Measurements from ENCODE around the gene SHC1.

The SHC1 gene

DNA sequence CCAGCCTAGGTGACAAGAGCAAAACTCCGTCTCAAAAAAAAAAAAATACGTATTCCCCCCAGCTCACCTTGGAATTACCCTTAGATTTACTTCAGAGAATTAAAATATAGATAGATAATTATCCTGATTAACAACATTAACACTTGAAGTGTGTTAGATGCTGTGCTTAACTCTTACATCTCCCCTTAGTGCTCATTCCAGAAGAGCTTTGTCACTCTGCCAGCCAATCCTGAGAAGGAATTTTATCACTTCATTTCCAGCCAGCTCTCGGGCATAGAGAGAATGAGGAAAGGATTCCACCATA is 1.6 kb upstream of the SHC1 start:
- TF ChIP-seq, protein P1, sequence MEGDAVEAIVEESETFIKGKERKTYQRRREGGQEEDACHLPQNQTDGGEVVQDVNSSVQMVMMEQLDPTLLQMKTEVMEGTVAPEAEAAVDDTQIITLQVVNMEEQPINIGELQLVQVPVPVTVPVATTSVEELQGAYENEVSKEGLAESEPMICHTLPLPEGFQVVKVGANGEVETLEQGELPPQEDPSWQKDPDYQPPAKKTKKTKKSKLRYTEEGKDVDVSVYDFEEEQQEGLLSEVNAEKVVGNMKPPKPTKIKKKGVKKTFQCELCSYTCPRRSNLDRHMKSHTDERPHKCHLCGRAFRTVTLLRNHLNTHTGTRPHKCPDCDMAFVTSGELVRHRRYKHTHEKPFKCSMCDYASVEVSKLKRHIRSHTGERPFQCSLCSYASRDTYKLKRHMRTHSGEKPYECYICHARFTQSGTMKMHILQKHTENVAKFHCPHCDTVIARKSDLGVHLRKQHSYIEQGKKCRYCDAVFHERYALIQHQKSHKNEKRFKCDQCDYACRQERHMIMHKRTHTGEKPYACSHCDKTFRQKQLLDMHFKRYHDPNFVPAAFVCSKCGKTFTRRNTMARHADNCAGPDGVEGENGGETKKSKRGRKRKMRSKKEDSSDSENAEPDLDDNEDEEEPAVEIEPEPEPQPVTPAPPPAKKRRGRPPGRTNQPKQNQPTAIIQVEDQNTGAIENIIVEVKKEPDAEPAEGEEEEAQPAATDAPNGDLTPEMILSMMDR (IDR thresholded peaks at IDR 0.05; ENCODE audit: borderline replicate concordance, control extremely low read depth, extremely low read depth, insufficient read depth, missing control alignments) = no peak
- DNase-seq (ENCODE audit: low spot score) = no peak
- in situ Hi-C loops (cut with MboI; ENCODE audit: low sequenced_read_pairs, unreplicated experiment) = no loop called here

DNA sequence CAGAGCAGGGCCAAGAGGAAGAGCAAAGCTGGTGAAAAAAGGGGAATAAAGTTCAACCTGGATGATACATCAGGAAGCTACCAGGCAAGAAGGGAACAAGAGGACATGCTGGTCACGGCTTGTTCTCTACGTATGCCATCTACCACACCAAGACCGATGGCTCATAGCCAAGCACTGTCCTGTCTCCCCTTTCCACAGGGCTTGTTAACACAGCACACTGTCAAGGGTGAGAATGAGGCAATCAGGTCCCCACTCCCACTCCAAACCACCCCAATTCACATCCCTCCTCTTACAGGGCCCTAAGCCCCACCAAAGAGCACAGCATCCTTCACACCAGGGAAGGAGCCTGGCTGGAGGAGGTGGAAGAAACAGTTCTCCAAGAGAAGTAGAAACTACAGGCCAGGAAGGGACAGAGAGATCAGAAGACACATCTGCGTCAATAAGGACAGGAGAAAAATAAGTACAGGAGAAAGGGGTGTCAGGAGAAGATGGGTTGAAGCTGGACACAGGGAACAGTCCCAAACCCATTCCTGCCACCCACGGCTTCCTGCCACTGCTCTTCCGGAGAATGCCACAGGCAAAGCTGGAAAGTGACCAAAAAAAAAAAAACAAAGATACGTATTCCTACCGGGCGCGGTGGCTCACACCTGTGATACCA is 923 bp upstream of the SHC1 start:
- TF ChIP-seq, protein P1 (IDR thresholded peaks at IDR 0.05; ENCODE audit: borderline replicate concordance, control extremely low read depth, extremely low read depth, insufficient read depth, missing control alignments) = no peak
- no peak for DNase-seq (ENCODE audit: low spot score)
- in situ Hi-C loops (cut with MboI; ENCODE audit: low sequenced_read_pairs, unreplicated experiment) = no loop called here

- DNase-seq (ENCODE audit: low spot score) = no peak
- in situ Hi-C loops (cut with MboI; ENCODE audit: low sequenced_read_pairs, unreplicated experiment) = no loop called here
- TF ChIP-seq, protein P1 (IDR thresholded peaks at IDR 0.05; ENCODE audit: borderline replicate concordance, control extremely low read depth, extremely low read depth, insufficient read depth, missing control alignments) = no peak
Observed at GRCh38 chr1:154969860-154970452, 591 bp downstream of the SHC1 start.

DNA sequence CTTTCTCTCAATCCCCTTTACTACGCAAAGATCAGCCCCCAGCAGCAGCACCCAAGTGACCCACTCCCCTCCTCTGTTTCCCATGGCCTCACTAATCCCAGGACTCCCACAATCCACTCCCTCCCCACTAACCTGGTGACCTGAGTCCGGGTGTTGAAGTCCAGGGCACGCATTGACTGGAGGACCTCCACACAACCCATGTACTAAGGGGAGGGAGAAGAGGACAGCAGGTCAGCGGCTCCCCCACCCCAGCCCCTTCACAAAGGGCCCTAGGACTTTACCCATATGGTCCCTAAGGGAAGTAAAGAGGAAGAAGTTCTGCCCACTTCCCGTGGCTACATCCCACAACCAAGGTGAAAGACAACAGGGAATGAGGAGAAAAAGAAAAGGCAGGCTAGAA is 1.3 kb downstream of the SHC1 start:
- TF ChIP-seq, protein P1 (IDR thresholded peaks at IDR 0.05; ENCODE audit: borderline replicate concordance, control extremely low read depth, extremely low read depth, insufficient read depth, missing control alignments) = no peak
- DNase-seq (ENCODE audit: low spot score) = no peak
- in situ Hi-C loops (cut with MboI; ENCODE audit: low sequenced_read_pairs, unreplicated experiment) = no loop called here

DNA sequence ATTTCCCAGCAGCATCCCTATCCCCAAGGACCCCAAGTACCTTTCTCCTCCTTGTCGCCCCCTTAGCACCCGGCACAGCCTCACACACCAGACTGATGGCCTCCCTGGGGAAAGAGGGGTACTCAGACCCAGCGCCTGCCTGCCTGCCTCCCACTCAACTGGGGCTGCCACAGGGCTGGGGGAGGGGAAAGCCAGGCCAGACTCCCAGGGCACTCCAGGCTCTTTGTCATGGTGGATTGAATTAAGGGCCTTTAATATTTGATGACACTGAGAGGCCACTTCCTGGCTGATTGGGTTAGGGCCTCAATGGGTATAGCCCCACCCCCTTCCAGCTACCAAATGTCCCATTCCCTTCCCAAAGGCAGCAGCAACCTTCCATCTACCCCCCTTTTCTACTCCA is 1.8 kb downstream of the SHC1 start:
- in situ Hi-C loops (cut with MboI; ENCODE audit: low sequenced_read_pairs, unreplicated experiment) = no loop called here
- no peak for DNase-seq (ENCODE audit: low spot score)
- TF ChIP-seq, protein P1 (IDR thresholded peaks at IDR 0.05; ENCODE audit: borderline replicate concordance, control extremely low read depth, extremely low read depth, insufficient read depth, missing control alignments) = no peak

DNA sequence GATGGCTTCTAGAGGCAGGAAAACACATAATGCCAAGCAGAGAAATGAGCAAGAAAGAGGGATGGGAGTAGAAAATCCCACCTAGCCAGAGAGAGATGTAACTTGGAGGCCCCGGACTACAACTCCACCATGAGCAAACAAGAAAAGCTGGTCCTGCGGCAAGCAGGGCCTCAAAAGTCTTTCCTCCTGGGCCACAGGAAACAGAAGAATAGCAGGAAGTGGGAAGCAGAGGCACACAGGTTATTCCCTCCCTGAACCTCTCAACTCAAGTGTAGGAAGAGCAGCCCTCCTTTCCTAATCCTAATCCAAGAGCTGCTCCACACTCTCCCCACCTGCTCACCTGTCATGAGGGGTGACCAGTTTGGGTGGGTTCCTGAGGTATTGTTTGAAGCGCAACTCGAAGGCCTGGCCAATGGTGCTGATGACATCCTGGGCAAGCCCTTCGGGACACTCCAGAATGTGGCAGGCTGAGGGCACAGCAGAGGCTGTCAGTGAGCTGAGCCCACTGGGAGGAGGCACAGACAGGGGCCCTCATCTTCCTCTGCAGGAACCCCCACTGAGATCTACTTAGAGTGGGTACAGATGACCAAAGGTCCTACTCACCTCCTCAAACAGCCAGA is 3.1 kb downstream of the SHC1 start:
- TF ChIP-seq, protein P1 (IDR thresholded peaks at IDR 0.05; ENCODE audit: borderline replicate concordance, control extremely low read depth, extremely low read depth, insufficient read depth, missing control alignments) = no peak
- no peak for DNase-seq (ENCODE audit: low spot score)
- in situ Hi-C loops (cut with MboI; ENCODE audit: low sequenced_read_pairs, unreplicated experiment) = no loop called here
